Stomach smooth muscle (tissue), 2 donors: ENCODE data around the gene TNFRSF4.

ENCODE experiments used
- H3K27ac ChIP-seq: one replicate; pipeline ENCODE4 v1.7.0; 2013; ENCODE audit warnings: mild to moderate bottlenecking, low read length, inconsistent platforms
- H3K27me3 ChIP-seq, 2 donors: one replicate each; pipeline ENCODE4 v1.7.0; 2013; ENCODE audit warnings: low read length in 2 of 2; ENCODE audit not compliant: insufficient read depth in 2 of 2, control insufficient read depth in 1 of 2
- H3K36me3 ChIP-seq, 2 donors: one replicate each; pipeline ENCODE4 v1.7.0; 2013; ENCODE audit warnings: low read length in 2 of 2; ENCODE audit not compliant: control insufficient read depth in 2 of 2, insufficient read depth in 2 of 2
- H3K4me1 ChIP-seq: one replicate; pipeline ENCODE4 v1.7.0; 2013; ENCODE audit warnings: low read length; ENCODE audit not compliant: control insufficient read depth, insufficient read depth
- H3K4me3 ChIP-seq, 2 donors: one replicate each; pipeline ENCODE4 v1.7.0; 2013; ENCODE audit warnings: low read length in 2 of 2
- H3K9ac ChIP-seq, 2 donors: one replicate each; pipeline ENCODE4 v1.7.0; 2013; ENCODE audit warnings: low read length in 2 of 2, mild to moderate bottlenecking in 1 of 2
- H3K9me3 ChIP-seq, 2 donors: one replicate each; pipeline ENCODE4 v1.7.0; 2013; ENCODE audit warnings: low read length in 2 of 2; ENCODE audit not compliant: control insufficient read depth in 2 of 2
- donor health status: healthy.
- donor health status: Pancreatic carcinoma.

Gene TNFRSF4

DNA sequence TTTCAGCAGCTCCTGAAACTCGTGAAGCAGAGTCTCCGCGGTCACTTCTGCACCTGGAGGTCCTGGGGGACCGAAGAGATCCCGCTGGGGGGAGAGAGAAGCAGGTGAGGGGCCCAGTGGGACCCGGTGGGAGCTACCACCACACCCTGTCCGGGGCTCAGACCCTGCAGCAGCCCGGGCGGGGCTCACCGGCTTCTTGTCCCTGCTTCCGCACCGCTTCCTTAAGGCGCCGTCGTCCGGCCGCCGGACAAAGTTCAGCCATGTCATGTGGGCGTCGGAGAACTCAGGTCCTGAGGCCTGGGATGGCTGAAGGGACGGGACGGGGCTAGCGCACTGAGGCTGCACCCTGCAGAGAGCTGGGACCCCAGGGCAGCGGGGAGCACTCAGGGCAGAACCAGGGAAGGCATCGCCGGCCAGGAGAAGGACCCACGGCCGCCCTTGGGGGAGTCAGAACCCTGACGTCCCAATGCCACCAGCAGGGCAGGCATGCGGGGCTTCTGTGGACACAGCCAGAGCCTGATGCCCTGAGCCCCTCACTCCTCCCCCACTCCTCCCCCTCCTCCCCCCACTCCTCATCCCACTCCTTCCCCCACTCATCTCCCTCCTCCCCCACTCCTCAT is 30.3 kb upstream of the TNFRSF4 start:
- H3K27me3 ChIP-seq, result peaks cover 12 to 33% of the 10 kb centered on the region in 2 donors
- H3K27ac ChIP-seq, result no peak overlapping the region
- no peaks in the 10 kb centered on the region for H3K9me3 ChIP-seq
- no peaks in the 10 kb centered on the region for H3K36me3 ChIP-seq
- no peak overlapping the region for H3K9ac ChIP-seq
- peaks cover 5% of the 10 kb centered on the region for H3K4me1 ChIP-seq
- no peak overlapping the region for H3K4me3 ChIP-seq

DNA sequence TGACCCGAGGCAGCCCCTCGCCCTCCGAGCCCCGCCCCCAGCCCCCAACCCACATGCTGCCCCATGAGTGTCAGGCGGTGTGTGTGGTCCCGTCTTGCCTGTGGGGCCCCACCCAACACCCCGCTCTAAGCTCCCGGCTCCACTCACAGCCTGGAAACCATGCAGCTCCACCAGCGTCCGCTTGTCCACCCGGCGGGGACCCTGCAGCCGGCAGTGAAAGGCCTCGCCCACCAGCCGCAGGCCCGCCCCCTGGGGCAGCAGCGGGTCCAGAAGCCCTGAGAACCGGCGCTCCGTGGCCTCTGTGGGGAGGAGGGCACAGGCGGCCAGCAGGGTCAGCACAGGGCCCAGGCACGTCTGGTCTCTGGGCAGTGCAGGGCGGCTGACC is 29.8 kb upstream of the TNFRSF4 start:
- peaks cover 12 to 36% of the 10 kb centered on the region in 2 donors for H3K27me3 ChIP-seq

DNA sequence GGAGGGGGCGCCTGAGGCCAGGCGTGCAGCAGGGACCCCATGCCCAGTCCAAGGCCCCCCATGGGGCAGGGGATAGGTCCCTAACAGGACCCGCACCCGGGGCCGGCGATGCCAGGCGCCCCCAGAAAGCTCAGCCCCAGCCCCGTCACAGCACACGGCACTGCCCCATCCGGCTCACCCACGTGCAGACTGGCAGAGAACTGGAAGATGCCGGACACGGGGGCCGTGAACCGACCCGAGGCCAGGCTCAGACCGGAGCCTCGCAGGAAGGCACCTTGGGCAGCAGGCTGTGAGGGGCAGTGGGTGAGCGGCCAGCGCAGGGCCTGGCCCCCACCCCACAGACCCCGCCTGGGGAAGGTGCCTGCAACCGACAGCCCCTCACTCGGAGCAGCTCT is 29.3 kb upstream of the TNFRSF4 start:
- peaks cover 5% of the 10 kb centered on the region for H3K4me1 ChIP-seq
- no peak overlapping the region for H3K4me3 ChIP-seq
- peaks cover 15 to 41% of the 10 kb centered on the region in 2 donors for H3K27me3 ChIP-seq
- no peaks in the 10 kb centered on the region for H3K9me3 ChIP-seq
- no peak overlapping the region for H3K27ac ChIP-seq
- H3K9ac ChIP-seq, result no peak overlapping the region
- no peaks in the 10 kb centered on the region for H3K36me3 ChIP-seq

More for the DNA sequence above, 29.8 kb upstream of the TNFRSF4 start:
- Histone ChIP-seq H3K27ac (no peak overlapping the region), H3K9me3 (no peaks in the 10 kb centered on the region), H3K4me1 (peaks cover 5% of the 10 kb centered on the region), H3K9ac (no peak overlapping the region), H3K36me3 (no peaks in the 10 kb centered on the region), H3K4me3 (no peak overlapping the region)

DNA sequence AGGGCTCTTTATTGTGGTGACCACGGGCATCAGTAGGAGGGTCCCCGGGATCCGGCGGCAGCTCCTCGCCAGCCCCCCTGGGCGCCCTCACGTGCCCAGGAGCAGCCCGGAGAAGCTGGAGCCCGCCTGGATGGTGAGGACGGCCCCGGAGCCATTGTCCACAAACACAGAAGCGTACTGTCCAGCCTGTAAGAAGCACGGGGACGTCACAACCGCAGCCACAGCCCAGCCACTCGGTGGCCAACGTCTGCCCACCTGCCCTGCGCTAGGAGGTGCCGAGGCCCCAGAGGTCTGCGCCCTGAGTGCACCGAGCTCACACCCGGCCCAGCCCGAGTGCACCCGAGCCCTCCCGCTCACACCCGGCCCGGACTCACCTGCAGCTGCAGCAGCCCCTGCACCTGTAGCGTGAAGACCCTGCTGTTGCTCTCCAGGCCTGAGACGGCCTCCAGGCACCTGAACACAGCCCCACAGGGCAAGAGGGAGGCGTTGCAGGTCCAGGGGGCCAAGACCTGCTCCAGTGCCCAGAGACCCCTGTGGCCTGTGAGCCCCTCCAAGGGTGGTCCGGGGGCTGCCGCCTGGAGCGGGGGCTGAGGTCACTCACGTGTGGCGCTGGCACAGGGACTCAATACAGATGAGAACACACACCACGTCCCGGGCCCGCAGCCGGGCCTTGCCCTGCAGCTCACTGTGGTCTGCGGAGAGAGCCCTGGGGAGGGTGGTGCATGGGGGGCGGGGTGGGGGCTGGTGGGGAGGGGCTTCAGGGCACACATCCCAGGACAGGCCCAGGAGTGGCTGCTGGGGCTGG is 28.7 kb upstream of the TNFRSF4 start:
- peaks cover 18 to 44% of the 10 kb centered on the region in 2 donors for H3K27me3 ChIP-seq
- no peaks in the 10 kb centered on the region for H3K36me3 ChIP-seq
- no peak overlapping the region for H3K4me3 ChIP-seq
- H3K9me3 ChIP-seq, result no peaks in the 10 kb centered on the region
- H3K27ac ChIP-seq, result no peak overlapping the region
- peaks cover 5% of the 10 kb centered on the region for H3K4me1 ChIP-seq
- H3K9ac ChIP-seq, result no peak overlapping the region

DNA sequence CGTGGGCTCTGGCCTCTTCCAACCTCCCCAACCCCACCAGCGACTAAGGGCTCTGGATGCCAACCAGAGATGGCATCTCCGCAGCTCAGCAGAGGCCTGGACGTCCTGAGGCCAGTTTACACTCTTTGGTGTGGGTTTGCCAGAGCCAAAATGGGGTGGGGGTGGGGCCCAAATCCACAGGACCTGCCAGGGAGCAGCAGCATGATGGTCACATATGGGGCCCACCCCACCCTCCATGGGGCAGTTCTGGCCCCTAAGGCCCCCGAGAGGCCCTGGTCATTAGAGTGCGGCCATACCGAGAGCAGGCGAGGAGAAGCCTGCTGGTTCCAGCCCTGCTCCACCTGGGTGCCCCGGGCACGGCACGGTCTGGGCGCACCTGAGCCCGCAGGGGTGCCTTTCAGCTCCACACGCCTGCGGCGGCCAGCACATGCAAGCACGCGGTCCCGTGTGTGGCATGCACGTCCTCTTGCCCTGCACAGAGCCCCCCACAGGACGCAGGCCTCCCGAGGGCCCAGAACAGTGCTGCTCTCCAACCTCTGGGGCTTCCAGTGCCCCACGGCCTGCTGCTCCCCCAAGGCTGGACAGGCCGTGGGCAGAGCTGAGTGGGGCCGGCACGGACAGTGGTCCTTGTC is 27.8 kb upstream of the TNFRSF4 start:
- Histone ChIP-seq H3K4me3 (no peak overlapping the region), H3K36me3 (no peaks in the 10 kb centered on the region), H3K9ac (no peak overlapping the region), H3K4me1 (peaks cover 9% of the 10 kb centered on the region), H3K27me3 (peaks cover 16 to 39% of the 10 kb centered on the region in 2 donors), H3K9me3 (no peaks in the 10 kb centered on the region), H3K27ac (no peak overlapping the region)

DNA sequence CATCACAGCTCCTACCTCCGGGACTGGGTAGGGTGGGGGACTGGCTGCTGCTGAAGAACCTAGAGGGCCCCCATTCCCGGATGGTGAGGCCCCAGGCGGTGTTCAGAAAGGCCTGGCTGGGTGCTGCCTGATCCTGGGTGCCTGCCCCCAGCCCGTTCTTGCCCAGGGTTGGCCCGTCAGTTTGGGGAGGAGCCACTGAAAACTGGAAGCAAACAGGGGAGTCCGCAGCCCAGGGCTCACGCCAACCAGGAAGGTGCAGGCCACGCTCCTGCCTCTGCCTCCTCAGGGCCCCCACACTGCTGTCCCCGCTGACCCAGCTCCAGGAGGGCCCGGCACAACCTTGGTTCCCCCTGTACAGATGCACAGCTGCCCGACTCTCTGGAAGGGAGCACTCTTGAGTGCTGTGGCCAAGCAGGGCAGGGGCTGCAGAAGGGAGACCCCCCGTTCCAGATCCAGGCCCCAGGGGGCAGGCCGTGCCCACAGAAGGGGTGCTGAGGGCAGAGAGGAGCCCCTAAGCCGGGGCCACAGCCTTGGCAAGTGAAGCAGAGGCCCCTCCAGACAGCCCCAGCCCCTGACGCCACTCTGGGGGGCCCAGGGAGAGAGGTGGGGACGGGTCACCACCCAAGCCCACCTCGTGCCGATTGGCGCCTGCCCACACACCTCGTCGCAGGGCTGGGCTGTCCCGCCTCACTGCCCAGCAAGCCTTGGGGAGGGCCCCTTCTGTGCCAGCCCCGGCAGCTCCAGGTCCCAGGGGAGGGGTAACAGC is 27.1 kb upstream of the TNFRSF4 start:
- Histone ChIP-seq H3K4me1 (peaks cover 4% of the 10 kb centered on the region), H3K27me3 (peaks cover 16 to 33% of the 10 kb centered on the region in 2 donors), H3K9me3 (no peaks in the 10 kb centered on the region)

DNA sequence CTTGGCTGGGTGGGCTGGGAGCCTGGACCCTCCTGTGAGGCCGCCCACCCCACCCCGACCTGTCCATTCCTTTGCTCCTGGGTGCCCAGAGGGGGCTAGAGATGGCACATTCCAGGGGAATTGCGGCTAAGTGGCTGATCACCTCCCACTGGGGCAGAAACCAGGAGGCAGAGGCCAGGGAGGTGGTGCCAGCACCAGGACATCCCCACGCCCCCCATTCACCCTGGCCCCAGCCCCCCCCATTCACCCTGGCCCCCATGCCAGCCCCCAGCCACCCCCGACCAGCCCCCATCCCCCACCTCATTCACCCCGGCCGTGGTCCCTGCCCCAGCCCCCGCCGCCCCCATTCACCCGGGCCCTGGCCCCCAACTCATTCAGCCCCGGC is 26.4 kb upstream of the TNFRSF4 start:
- peaks cover 4% of the 10 kb centered on the region for H3K4me1 ChIP-seq
- no peaks in the 10 kb centered on the region for H3K9me3 ChIP-seq
- H3K4me3 ChIP-seq, result no peak overlapping the region
- no peak overlapping the region for H3K9ac ChIP-seq
- peaks cover 16 to 28% of the 10 kb centered on the region in 2 donors for H3K27me3 ChIP-seq
- H3K36me3 ChIP-seq, result no peaks in the 10 kb centered on the region
- H3K27ac ChIP-seq, result no peak overlapping the region

More for the DNA sequence above, 27.1 kb upstream of the TNFRSF4 start:
- Histone ChIP-seq H3K36me3 (no peaks in the 10 kb centered on the region), H3K27ac (no peak overlapping the region), H3K9ac (no peak overlapping the region), H3K4me3 (no peak overlapping the region)

DNA sequence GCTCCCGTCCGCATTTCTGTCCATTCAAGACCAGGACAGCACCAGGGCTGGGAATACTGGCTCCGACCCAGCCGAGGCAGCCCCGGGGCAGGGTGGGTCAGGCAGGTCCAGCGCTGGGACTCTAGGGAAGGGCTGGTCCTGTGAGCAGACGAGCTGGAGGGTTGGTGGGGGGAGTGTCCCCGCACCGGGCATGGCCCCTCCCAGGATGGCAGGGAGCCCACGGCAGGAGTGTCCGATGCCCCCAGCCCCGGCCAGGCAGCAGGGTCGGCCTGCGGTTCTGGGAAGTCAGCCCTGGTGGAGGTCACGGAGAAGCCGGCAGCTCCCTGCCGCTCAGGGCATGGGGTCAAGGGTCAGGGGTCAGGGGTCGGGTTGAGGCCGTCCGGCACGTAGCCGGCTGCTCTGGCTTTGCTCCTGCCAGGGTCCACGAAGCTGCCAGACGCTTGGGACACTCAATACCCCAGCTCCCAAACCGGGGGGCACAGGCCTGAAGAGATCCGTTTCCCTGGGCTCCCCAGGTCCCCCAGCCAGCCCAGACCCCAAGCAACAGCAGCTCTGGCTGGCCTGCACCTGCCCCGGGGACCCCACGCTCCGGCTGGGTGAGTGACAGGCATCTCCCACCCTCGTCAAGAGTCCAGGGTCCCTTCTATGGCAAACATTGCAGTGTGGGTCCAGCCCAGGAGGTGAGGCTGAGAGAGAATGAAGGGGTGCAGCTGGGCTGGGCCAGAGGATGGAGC is 25.8 kb upstream of the TNFRSF4 start:
- Histone ChIP-seq H3K9me3 (no peaks in the 10 kb centered on the region), H3K9ac (no peak overlapping the region), H3K36me3 (no peaks in the 10 kb centered on the region), H3K27me3 (peaks cover 16 to 28% of the 10 kb centered on the region in 2 donors), H3K4me3 (no peak overlapping the region), H3K27ac (no peak overlapping the region), H3K4me1 (peaks cover 4% of the 10 kb centered on the region)

DNA sequence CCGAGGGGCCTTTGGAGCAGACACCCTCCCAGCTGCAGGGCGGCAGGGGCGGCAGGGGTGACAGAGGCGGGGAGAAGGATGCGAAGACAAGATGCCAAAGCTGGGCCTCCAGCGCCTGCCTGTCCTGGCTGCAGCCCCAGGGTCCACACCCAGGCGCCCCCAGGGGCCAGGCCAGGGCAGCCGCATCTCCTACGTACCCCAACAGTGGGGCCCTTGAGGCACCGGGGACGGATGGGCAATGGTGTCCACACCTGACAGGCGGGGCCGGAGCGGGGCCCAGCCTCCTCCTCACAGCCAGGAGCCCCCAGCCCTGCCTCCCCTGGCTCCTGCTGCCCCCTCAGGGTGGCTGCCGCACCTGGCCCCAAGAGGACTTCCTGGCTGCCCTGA is 25.3 kb upstream of the TNFRSF4 start:
- Histone ChIP-seq H3K27me3 (peaks cover 16 to 28% of the 10 kb centered on the region in 2 donors), H3K4me3 (no peak overlapping the region)

DNA sequence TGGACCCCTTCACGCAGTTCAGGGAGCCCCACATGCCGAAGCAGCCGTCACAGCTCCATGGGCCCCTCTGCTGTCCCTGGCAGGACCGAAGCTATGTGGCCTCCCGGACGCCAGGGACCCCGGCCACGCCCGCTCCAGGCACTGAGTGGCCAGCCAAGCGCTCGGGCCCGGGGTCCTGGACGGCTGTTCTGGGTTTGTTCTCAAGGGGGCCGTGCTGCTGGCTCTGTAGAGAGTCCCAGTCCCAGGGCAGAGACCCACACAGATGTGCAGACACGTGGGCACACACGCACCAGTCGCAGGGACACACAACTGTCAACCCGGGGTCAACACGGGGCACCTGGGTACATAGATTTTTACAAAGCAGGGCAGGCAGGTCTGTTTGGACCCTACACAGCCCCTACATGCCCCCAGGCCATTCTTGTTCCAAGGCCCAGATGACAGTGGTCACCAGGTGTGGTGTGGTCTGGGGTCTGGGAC is 24.8 kb upstream of the TNFRSF4 start:
- H3K36me3 ChIP-seq, result peaks cover 0 to 6% of the 10 kb centered on the region in 2 donors

More for the DNA sequence above, 25.3 kb upstream of the TNFRSF4 start:
- Histone ChIP-seq H3K4me1 (peaks cover 4% of the 10 kb centered on the region), H3K27ac (no peak overlapping the region), H3K9me3 (no peaks in the 10 kb centered on the region), H3K9ac (no peak overlapping the region), H3K36me3 (peaks cover 0 to 3% of the 10 kb centered on the region in 2 donors)

More for the DNA sequence above, 24.8 kb upstream of the TNFRSF4 start:
- Histone ChIP-seq H3K27me3 (peaks cover 16 to 28% of the 10 kb centered on the region in 2 donors), H3K9ac (no peak overlapping the region), H3K9me3 (no peaks in the 10 kb centered on the region), H3K4me3 (no peak overlapping the region), H3K4me1 (peaks cover 4% of the 10 kb centered on the region), H3K27ac (no peak overlapping the region)
